ENCODE measurements around the gene UBASH3A.

The UBASH3A gene

DNA sequence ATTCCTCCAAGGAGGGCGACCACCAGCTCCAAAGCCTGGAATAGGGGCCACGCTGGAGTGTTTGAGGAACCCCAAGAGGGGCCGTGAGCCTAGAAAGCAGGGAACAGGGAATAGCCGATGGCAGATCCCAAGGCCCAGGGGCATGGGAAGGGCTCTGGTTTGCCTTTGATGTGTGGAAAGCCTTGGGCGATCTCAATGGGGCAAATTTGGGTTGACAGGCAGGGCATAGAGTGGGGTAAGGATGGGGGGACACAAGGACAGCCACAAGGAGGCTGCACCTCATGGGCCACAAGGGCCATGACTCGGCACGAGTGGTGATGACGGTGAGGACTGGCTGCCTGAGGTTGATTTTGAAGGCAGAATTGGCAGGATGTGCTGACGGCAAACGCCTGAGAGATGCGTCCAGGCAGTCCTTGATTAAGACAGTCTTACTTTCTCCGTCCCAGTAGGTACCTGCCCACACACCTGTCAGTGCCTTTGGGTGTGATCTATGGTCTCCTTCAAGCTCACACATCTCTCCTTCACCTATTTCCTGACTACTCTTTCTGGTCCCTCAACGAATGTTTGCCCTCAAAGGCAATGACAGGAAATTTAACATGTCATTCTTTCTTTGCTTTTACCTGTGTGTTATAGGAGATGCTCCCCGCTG, 5.8 kb upstream of the UBASH3A start:
- no peak for TF ChIP-seq CTCF (IDR thresholded peaks at IDR 0.05; ENCODE audit: low read depth, low read length)
- DNase-seq (ENCODE audit: extremely low read depth, low read depth) = no peak

GRCh38 chr21:42398436-42399028, 5.2 kb upstream of the UBASH3A start:
- DNase-seq (ENCODE audit: extremely low read depth, low read depth) = no peak
- no peak for TF ChIP-seq CTCF (IDR thresholded peaks at IDR 0.05; ENCODE audit: low read depth, low read length)

DNA sequence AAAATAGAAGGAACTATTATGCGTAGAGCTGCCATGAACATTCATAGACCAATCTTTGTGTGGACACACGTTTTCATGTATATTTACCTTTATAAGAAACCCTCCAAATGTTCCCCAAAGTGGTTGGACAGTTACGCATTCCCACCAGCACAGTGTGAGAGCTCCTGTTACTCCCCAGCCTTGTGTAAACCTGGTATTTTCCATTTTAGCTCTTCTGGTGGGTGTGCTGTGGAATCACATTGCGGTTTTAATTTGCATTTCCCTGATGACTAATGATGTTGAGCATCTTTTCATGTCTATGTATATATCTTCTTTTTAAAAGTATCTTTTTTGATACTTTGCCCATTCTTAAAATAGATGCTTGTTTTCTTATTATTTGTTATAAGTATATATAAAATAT, 3.2 kb upstream of the UBASH3A start:
- TF ChIP-seq CTCF (IDR thresholded peaks at IDR 0.05; ENCODE audit: low read depth, low read length) = no peak
- no peak for DNase-seq (ENCODE audit: extremely low read depth, low read depth)

- no peak for DNase-seq (ENCODE audit: extremely low read depth, low read depth)
- no peak for TF ChIP-seq CTCF (IDR thresholded peaks at IDR 0.05; ENCODE audit: low read depth, low read length)
Measured at GRCh38 chr21:42401154-42401553, 2.5 kb upstream of the UBASH3A start.

DNA sequence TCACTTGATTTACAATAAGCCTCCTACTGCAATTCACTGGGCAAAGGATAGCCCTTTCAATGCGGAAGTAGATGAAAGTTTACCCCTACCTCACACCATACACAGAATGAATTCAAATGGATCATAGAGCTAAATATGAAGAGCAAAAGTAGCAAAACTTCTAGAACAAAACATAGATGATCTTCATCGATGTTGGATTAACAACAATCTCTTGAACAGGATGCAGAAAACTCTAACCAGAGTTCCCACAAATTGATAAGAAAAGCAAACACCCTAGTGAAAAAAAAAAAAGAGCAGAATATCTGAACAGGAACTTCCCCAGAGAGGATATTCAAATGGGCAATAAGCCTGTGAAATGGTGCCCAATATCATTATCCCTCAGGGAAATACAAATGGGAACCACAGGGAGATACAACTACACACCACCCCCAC, 1.9 kb upstream of the UBASH3A start:
- no peak for TF ChIP-seq CTCF (IDR thresholded peaks at IDR 0.05; ENCODE audit: low read depth, low read length)
- DNase-seq (ENCODE audit: extremely low read depth, low read depth) = no peak

DNA sequence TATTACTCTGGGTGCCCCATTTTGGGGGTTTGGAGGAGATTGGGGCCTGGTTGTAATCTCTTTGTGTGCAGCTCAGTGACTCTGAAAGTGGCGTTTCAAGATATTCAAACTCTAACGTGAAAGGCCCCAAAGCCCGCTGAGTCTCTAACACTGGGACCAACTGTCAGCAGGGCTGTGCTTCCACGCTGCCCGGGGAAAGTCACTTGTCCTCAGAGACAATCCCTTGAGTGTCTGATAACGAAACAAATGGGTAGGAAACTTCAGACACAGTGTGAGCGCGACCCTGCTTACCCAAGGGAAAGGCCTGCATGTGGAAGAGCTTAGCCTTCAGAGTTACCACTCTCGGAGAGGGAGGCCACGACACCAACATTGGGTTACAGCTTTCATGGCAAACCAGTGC, 837 bp downstream of the UBASH3A start:
- no peak for TF ChIP-seq CTCF (IDR thresholded peaks at IDR 0.05; ENCODE audit: low read depth, low read length)
- no peak for DNase-seq (ENCODE audit: extremely low read depth, low read depth)

GRCh38 chr21:42405064-42406013, 1.6 kb downstream of the UBASH3A start:
- TF ChIP-seq CTCF (IDR thresholded peaks at IDR 0.05; ENCODE audit: low read depth, low read length) = no peak
- DNase-seq (ENCODE audit: extremely low read depth, low read depth) = no peak

All from AG09319 (cell line).